Colonic mucosa (tissue), 4 donors: Measurements from ENCODE around the gene IER3. TPM values are rescaled to one million over a fixed set of nuclear protein-coding genes. Genes with fewer than 3 reads are reported as not detected.

Experiments
- DNase-seq: peaks from one replicate; pipeline ENCODE4 v3.0.0-alpha.2; 2020
- H3K27ac ChIP-seq: fragments of 200-600 bp; one replicate; pipeline ENCODE4 v1.8.0; 2021
- H3K27me3 ChIP-seq: fragments of 200-600 bp; one replicate; pipeline ENCODE4 v1.8.0; 2021
- H3K36me3 ChIP-seq: fragments of 200-600 bp; one replicate; pipeline ENCODE4 v1.8.0; 2021
- H3K4me1 ChIP-seq: fragments of 200-600 bp; one replicate; pipeline ENCODE4 v1.8.0; 2021; ENCODE audit warnings: mild to moderate bottlenecking
- H3K4me3 ChIP-seq: fragments of 200-600 bp; one replicate; pipeline ENCODE4 v1.8.0; 2021
- H3K9ac ChIP-seq, 2 donors: one replicate each; pipeline ENCODE4 v1.7.0; 2013; ENCODE audit warnings: control low read depth in 2 of 2, low read depth in 2 of 2, low read length in 2 of 2
- H3K9me3 ChIP-seq: fragments of 200-600 bp; one replicate; pipeline ENCODE4 v1.8.0; 2021
- intact Hi-C: fragments of 100-400 bp; cut with DNase I; formaldehyde crosslinking; loops from one replicate; pipeline ENCODE4 v1.14.1; 2022
- total RNA-seq, 2 donors: library from RNA; stranded (reverse); fragmentation: NEBNext Ultra II Directional in 1 of 2; extraction: Animal tissue kit (Norgen Biotek cat#: 25700) in 1 of 2; gene quantifications; one replicate each; pipeline ENCODE4 v1.2.1, GENCODE V29; 2021
- TF ChIP-seq, protein P1 (sequence below): fragments of 200-600 bp; IDR thresholded peaks from one replicate; pipeline ENCODE4 v1.8.0; 2022; ENCODE audit warnings: antibody characterized with exemption, mild to moderate bottlenecking
- donor health status: healthy.
- donor health status: DM: no; HTN: no; CAD: no.
- donor health status: DM: no; HTN: no; CAD: no.

Gene IER3
- total RNA-seq, 2 donors from 2014 or later = 47.2 to 92.8 TPM

- DNase-seq = peak; percentile 72
- no peak overlapping the region for H3K4me3 ChIP-seq
Measured at GRCh38 chr6:30747902-30748769, 3.8 kb upstream of the IER3 start.

GRCh38 chr6:30747300-30747687 lies 2.9 kb upstream of the IER3 start:
- Histone ChIP-seq H3K27ac (peak overlapping the region; percentile 78), H3K36me3 (no peaks in the 10 kb centered on the region), H3K9me3 (no peaks in the 10 kb centered on the region), H3K27me3 (no peaks in the 10 kb centered on the region), H3K4me1 (peaks cover 14% of the 10 kb centered on the region), H3K4me3 (no peak overlapping the region), H3K9ac (peak overlapping the region in 1 of 2 donors; percentile 70)
- intact Hi-C loops = no loop called here
- DNase-seq = no peak
- TF ChIP-seq, protein P1, sequence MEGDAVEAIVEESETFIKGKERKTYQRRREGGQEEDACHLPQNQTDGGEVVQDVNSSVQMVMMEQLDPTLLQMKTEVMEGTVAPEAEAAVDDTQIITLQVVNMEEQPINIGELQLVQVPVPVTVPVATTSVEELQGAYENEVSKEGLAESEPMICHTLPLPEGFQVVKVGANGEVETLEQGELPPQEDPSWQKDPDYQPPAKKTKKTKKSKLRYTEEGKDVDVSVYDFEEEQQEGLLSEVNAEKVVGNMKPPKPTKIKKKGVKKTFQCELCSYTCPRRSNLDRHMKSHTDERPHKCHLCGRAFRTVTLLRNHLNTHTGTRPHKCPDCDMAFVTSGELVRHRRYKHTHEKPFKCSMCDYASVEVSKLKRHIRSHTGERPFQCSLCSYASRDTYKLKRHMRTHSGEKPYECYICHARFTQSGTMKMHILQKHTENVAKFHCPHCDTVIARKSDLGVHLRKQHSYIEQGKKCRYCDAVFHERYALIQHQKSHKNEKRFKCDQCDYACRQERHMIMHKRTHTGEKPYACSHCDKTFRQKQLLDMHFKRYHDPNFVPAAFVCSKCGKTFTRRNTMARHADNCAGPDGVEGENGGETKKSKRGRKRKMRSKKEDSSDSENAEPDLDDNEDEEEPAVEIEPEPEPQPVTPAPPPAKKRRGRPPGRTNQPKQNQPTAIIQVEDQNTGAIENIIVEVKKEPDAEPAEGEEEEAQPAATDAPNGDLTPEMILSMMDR = no peak

More at GRCh38 chr6:30747902-30748769, 3.8 kb upstream of the IER3 start:
- Histone ChIP-seq H3K27ac (peak overlapping the region; percentile 78), H3K9me3 (no peaks in the 10 kb centered on the region), H3K27me3 (no peaks in the 10 kb centered on the region), H3K36me3 (no peaks in the 10 kb centered on the region), H3K9ac (peak overlapping the region in 1 of 2 donors; percentile 70), H3K4me1 (peaks cover 14% of the 10 kb centered on the region)
- intact Hi-C loops = no loop called here
- TF ChIP-seq, protein P1 = no peak

DNA sequence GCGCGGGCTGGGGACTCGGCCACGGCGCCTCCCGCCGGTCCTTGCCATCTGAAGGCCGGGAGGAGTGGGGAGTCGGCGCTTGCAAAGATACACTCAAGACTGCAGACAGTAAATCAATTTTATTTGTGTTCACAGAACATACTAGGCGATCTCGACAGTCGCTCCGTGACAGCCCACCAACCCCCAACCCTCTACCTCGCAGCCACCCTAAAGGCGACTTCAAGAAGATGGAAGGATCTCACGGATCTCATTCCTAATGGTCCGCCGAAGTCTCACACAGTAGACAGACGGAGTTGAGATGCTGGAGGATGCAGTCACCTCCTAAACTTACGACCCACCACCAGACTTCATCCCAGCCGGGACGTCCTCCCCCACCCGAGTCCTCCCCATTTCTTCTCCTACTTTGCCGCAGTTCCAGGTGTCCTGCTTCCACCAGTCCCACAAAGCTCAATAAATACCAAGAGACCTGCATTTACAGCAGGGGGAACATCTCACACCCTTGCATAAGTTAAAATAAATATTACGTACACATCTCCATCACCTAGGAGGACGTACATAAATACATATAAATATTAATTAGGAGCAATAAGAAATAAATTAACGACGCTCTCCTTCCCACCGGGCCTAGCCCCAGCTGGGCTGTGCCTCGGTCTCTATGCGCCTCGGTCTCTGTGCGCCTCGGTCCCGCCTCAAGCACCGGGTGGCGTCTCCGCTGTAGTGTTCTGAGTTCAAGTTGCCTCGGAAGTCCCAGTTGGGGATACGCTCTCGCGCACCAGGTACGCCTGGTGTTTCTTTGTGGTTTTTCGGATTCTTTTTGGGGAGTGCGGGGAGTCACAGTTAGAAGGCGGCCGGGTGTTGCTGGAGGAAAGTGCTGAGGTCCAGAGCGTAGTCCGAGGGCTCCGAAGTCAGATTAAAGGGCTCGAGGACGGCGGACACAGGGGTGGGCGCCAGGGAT lies 971 bp downstream of the IER3 start:
- Histone ChIP-seq H3K9me3 (no peaks in the 10 kb centered on the region), H3K36me3 (peaks cover 19% of the 10 kb centered on the region), H3K4me1 (peaks cover 27% of the 10 kb centered on the region), H3K27ac (peak overlapping the region; percentile 98), H3K27me3 (no peaks in the 10 kb centered on the region), H3K9ac (peak overlapping the region; percentile 91 to 94), H3K4me3 (peak overlapping the region; percentile 81)
- intact Hi-C loops = loop anchor here (5.0 kb wide), 3 partner anchors 39 to 134 kb away; no protein-coding TSS in a partner anchor
- TF ChIP-seq, protein P1 = no peak
- DNase-seq = peak; percentile 62

DNA sequence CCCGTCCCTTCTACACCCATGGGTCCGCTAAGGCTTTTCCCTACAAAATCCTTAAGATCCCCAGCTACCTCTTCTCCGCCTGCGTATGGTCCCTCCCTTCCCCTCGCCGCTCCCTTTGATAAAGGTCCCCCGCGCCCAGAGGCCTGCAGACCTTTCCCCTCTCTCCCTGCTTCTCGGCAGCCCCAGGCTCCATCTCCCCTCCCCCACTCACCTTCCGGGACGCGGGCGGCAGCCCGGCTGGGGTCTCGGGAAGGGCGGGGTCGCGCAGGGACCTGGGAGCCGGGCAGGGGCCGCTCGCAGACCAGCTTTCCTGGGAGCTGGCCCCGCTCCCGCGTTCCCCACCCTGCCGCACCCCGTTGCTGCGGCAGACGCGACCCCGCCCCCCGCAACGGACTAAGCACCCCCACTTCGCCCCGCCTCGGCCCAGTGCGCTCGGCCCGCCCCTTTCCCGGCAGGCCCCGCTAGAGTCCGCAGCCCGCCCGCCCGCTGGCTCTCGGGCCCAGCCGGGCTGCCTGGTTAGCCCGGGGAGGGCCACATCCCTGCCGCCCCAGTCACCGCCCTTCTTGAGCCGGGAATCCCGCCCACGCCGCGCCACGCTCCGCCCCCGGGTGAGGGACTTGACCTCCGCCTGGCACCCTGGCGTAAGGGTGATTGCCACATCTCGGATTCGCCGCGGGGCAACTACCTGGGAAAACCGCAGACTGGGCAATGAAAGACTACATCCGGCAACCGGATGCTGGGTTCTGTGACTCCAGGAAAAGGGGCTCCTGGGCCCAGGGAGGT lies 1.8 kb downstream of the IER3 start, which contains the start of gene FLOT1:
FLOT1 (minus strand) TSS at position 372 of the 783 bp plus-strand sequence. CDS start 498 bp downstream, outside the sequence.
- Histone ChIP-seq H3K27ac (peak within 1 kb of the TSS; percentile 98), H3K9ac (peak within 1 kb of the TSS; percentile 94 to 95), H3K9me3 (no peaks in the 10 kb centered on the region), H3K36me3 (peaks cover 19% of the 10 kb centered on the region), H3K4me3 (peak within 1 kb of the TSS; percentile 81), H3K4me1 (peaks cover 30% of the 10 kb centered on the region), H3K27me3 (no peaks in the 10 kb centered on the region)
- TF ChIP-seq, protein P1 = no peak
- intact Hi-C loops = loop anchor here (5.0 kb wide), 3 partner anchors 40 to 135 kb away; no protein-coding TSS in a partner anchor
- DNase-seq = peak; percentile 100
